ENCODE results near the gene CFAP53. TPM values are rescaled to one million over a fixed set of nuclear protein-coding genes. Genes with fewer than 3 reads are reported as not detected.

The CFAP53 gene
- total RNA-seq, 2 donors from 2014 or later, result 0.30 TPM; not detected in 1

- no peaks in the 10 kb centered on the region for H3K27me3 ChIP-seq
- peak overlapping the region; percentile 84 to 92 for H3K4me3 ChIP-seq
- no peaks in the 10 kb centered on the region for H3K9me3 ChIP-seq
- H3K27ac ChIP-seq, result peak overlapping the region; percentile 86 to 92
- TF ChIP-seq, protein P1, sequence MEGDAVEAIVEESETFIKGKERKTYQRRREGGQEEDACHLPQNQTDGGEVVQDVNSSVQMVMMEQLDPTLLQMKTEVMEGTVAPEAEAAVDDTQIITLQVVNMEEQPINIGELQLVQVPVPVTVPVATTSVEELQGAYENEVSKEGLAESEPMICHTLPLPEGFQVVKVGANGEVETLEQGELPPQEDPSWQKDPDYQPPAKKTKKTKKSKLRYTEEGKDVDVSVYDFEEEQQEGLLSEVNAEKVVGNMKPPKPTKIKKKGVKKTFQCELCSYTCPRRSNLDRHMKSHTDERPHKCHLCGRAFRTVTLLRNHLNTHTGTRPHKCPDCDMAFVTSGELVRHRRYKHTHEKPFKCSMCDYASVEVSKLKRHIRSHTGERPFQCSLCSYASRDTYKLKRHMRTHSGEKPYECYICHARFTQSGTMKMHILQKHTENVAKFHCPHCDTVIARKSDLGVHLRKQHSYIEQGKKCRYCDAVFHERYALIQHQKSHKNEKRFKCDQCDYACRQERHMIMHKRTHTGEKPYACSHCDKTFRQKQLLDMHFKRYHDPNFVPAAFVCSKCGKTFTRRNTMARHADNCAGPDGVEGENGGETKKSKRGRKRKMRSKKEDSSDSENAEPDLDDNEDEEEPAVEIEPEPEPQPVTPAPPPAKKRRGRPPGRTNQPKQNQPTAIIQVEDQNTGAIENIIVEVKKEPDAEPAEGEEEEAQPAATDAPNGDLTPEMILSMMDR (IDR thresholded peaks at IDR 0.05), result no peak
- peaks cover 53% of the 10 kb centered on the region for H3K36me3 ChIP-seq
- peaks cover 0 to 40% of the 10 kb centered on the region in 2 donors for H3K4me1 ChIP-seq
- DNase-seq (ENCODE audit: low spot score), result no peak
These were observed 15.8 kb upstream of the CFAP53 start for GRCh38 chr18:50281972-50282520.

DNA sequence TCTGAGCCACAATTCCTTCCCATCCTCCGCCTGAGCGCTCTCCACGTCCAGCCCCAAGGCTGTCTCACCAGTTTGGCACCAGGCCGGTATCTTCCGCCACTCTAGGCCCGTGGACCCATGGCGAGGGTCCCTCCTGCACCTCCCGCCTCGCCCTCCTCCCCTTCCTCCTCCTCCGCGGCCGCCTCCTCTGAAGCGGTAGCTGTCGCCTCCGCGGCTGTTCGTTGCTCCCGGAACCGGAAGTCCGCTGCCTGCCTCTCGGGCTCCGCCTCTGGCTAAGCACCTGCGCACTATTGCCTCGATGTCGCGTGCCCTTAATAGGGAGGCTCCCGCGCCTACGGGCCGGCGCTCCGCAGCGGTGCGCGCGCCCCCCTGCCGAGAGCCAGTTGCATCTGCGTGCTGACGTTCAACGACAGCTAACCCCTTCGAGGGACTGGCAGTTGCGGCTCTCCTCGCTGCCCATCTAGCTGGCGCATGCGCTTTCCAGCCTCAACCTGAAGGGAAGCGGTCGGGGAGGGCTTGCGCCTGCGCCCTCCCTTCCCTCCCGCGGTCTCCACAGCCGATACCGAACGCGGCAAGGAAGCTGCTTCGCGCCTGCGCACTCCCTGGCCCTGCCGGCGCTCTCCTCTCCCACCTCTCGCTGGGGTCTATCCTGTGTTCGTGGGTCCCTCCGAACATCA lies 15.1 kb upstream of the CFAP53 start, which contains the start of gene MBD1:
MBD1 (minus strand) TSS at position 229 of the 677 bp plus-strand sequence. CDS start 1,531 bp downstream, outside the sequence.
- no peaks in the 10 kb centered on the region for H3K9me3 ChIP-seq
- TF ChIP-seq, protein P1 (IDR thresholded peaks at IDR 0.05), result peak; percentile 15 to 37
- no peaks in the 10 kb centered on the region for H3K27me3 ChIP-seq
- H3K4me1 ChIP-seq, result peaks cover 0 to 34% of the 10 kb centered on the region in 2 donors
- peaks cover 59% of the 10 kb centered on the region for H3K36me3 ChIP-seq
- DNase-seq (ENCODE audit: low spot score), result peak; percentile 96
- peak within 1 kb of the TSS; percentile 86 to 92 for H3K27ac ChIP-seq
- peak within 1 kb of the TSS; percentile 84 to 92 for H3K4me3 ChIP-seq

- Histone ChIP-seq H3K27ac (peak overlapping the region; percentile 86 to 92), H3K4me3 (peak overlapping the region; percentile 84 to 92), H3K9me3 (no peaks in the 10 kb centered on the region), H3K27me3 (no peaks in the 10 kb centered on the region), H3K4me1 (peaks cover 0 to 29% of the 10 kb centered on the region in 2 donors), H3K36me3 (peaks cover 65% of the 10 kb centered on the region)
- TF ChIP-seq, protein P1 (IDR thresholded peaks at IDR 0.05), result no peak
- DNase-seq (ENCODE audit: low spot score), result no peak
These were observed 14.5 kb upstream of the CFAP53 start for GRCh38 chr18:50280707-50281294.

GRCh38 chr18:50279752-50280151 lies 13.5 kb upstream of the CFAP53 start:
- H3K4me3 ChIP-seq, result no peak overlapping the region
- H3K9me3 ChIP-seq, result no peaks in the 10 kb centered on the region
- no peaks in the 10 kb centered on the region for H3K27me3 ChIP-seq
- TF ChIP-seq, protein P1 (IDR thresholded peaks at IDR 0.05), result no peak
- no peak overlapping the region for H3K27ac ChIP-seq
- DNase-seq (ENCODE audit: low spot score), result no peak
- peaks cover 0 to 29% of the 10 kb centered on the region in 2 donors for H3K4me1 ChIP-seq
- H3K36me3 ChIP-seq, result peaks cover 69% of the 10 kb centered on the region

- Histone ChIP-seq H3K36me3 (peaks cover 70% of the 10 kb centered on the region), H3K9me3 (no peaks in the 10 kb centered on the region), H3K4me3 (no peak overlapping the region), H3K27ac (no peak overlapping the region), H3K4me1 (peaks cover 0 to 29% of the 10 kb centered on the region in 2 donors), H3K27me3 (no peaks in the 10 kb centered on the region)
- TF ChIP-seq, protein P1 (IDR thresholded peaks at IDR 0.05), result no peak
- no peak for DNase-seq (ENCODE audit: low spot score)
These were observed 11.6 kb upstream of the CFAP53 start for GRCh38 chr18:50277942-50278341.

Measured in right atrium auricular region (tissue), 2 donors.